MM.1S (cell line): ENCODE measurements around the gene DDX31.

Experiments
- EZH2 ChIP-seq: fragments of 300-600 bp; sonication (generic); optimal IDR thresholded peaks from 2 replicates; pipeline ENCODE3; 2017; ENCODE audit warnings: low read depth, mild to moderate bottlenecking, antibody characterized with exemption, low read length, mixed read lengths
- EZH2phosphoT487 ChIP-seq: fragments of 300-600 bp; sonication (generic); IDR thresholded peaks from 2 replicates; pipeline ENCODE4 v1.6.1; 2018; ENCODE audit warnings: antibody characterized with exemption, low read length
- TF ChIP-seq, protein P1 (sequence below): fragments of 300-600 bp; sonication (generic); IDR thresholded peaks from 2 replicates; pipeline ENCODE4 v1.5.1; 2016; ENCODE audit warnings: antibody characterized with exemption, low read length, mixed read lengths

- TF ChIP-seq, protein P1, sequence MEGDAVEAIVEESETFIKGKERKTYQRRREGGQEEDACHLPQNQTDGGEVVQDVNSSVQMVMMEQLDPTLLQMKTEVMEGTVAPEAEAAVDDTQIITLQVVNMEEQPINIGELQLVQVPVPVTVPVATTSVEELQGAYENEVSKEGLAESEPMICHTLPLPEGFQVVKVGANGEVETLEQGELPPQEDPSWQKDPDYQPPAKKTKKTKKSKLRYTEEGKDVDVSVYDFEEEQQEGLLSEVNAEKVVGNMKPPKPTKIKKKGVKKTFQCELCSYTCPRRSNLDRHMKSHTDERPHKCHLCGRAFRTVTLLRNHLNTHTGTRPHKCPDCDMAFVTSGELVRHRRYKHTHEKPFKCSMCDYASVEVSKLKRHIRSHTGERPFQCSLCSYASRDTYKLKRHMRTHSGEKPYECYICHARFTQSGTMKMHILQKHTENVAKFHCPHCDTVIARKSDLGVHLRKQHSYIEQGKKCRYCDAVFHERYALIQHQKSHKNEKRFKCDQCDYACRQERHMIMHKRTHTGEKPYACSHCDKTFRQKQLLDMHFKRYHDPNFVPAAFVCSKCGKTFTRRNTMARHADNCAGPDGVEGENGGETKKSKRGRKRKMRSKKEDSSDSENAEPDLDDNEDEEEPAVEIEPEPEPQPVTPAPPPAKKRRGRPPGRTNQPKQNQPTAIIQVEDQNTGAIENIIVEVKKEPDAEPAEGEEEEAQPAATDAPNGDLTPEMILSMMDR, result no peak
- TF ChIP-seq EZH2, result no peak
- TF ChIP-seq EZH2phosphoT487, result no peak
These were observed 31.5 kb downstream of the DDX31 start for GRCh38 chr9:132638240-132638639.
